Osteocyte (in vitro differentiated cells): Measurements from ENCODE around the gene POU3F1. TPM values are rescaled to one million over a fixed set of nuclear protein-coding genes. Genes with fewer than 3 reads are reported as not detected.

Source experiments
- DNase-seq: peaks from one replicate; pipeline ENCODE4 v3.0.0; 2021; ENCODE audit warnings: mixed read lengths; ENCODE audit not compliant: unreplicated experiment; ENCODE audit errors: extremely low spot score
- H3K27ac Mint-ChIP-seq: one replicate; pipeline ENCODE4 v1.8.0; 2021; ENCODE audit warnings: mild to moderate bottlenecking, mixed read lengths; ENCODE audit not compliant: unreplicated experiment
- H3K27me3 Mint-ChIP-seq: one replicate; pipeline ENCODE4 v1.8.0; 2021; ENCODE audit warnings: mixed read lengths; ENCODE audit not compliant: unreplicated experiment
- H3K36me3 Mint-ChIP-seq: one replicate; pipeline ENCODE4 v1.8.0; 2021; ENCODE audit warnings: mixed read lengths; ENCODE audit not compliant: unreplicated experiment
- H3K4me1 Mint-ChIP-seq: one replicate; pipeline ENCODE4 v1.8.0; 2021; ENCODE audit warnings: mixed read lengths; ENCODE audit not compliant: unreplicated experiment
- H3K4me3 Mint-ChIP-seq: one replicate; pipeline ENCODE4 v1.8.0; 2021; ENCODE audit warnings: mild to moderate bottlenecking, moderate library complexity, mixed read lengths; ENCODE audit not compliant: unreplicated experiment
- H3K9me3 Mint-ChIP-seq: one replicate; pipeline ENCODE4 v1.8.0; 2021; ENCODE audit warnings: mixed read lengths; ENCODE audit not compliant: unreplicated experiment
- total RNA-seq: library from RNA; stranded (reverse); gene quantifications from 2 replicates; pipeline ENCODE4 v1.2.1, GENCODE V29; 2021
- TF ChIP-seq, protein P1 (sequence below): fragments of 200-600 bp; sonication (generic); IDR thresholded peaks from 2 replicates; pipeline ENCODE4 v1.5.0; 2021; ENCODE audit warnings: antibody characterized with exemption, mild to moderate bottlenecking, moderate library complexity

The POU3F1 gene
- total RNA-seq, 1 donor from 2014 or later, result 1.8 TPM

DNA sequence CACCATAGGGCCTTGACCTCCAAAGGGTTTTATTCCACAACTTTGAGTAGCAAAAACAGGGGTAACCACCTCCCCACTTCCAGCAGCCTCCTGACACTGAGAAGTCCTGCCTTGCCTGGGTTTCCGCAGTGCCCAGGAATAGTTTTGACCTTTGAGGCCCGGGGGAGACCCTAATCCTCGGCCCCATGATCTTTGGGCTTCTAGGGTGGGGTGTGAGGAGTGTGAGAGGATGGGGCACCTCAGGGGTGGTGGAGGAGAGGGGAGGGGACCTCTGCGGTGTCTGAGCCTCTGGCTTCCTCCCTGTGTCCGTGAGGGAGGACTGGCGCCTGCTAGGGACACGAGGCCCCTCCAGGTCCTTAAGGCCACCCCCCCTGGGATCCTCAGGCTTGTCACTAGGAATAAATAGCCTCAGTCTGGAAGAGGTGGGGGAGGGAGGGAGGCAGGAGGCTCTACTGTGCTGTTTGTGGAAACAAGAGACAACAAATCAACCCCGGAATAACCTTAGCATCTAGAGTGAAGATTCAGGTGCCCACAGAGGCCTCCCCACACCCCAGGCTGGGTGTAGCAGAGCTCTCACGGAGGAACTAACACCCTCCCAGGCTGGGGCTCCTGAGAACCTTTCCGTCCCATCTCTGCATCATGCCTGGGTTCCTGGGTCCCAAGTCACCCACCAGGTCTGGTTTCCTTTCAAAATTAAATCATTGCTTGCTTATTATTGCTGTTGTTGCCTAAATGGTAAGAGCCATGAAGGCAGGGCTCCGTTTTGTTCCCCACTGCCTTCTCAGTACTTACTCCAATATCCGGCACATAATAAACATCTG, 40.4 kb downstream of the POU3F1 start:
- H3K4me1 Mint-ChIP-seq, result peaks cover 48% of the 10 kb centered on the region
- TF ChIP-seq, protein P1, sequence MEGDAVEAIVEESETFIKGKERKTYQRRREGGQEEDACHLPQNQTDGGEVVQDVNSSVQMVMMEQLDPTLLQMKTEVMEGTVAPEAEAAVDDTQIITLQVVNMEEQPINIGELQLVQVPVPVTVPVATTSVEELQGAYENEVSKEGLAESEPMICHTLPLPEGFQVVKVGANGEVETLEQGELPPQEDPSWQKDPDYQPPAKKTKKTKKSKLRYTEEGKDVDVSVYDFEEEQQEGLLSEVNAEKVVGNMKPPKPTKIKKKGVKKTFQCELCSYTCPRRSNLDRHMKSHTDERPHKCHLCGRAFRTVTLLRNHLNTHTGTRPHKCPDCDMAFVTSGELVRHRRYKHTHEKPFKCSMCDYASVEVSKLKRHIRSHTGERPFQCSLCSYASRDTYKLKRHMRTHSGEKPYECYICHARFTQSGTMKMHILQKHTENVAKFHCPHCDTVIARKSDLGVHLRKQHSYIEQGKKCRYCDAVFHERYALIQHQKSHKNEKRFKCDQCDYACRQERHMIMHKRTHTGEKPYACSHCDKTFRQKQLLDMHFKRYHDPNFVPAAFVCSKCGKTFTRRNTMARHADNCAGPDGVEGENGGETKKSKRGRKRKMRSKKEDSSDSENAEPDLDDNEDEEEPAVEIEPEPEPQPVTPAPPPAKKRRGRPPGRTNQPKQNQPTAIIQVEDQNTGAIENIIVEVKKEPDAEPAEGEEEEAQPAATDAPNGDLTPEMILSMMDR, result no peak
- H3K9me3 Mint-ChIP-seq, result no peaks in the 10 kb centered on the region
- peak overlapping the region; percentile 38 for H3K27ac Mint-ChIP-seq
- no peak for DNase-seq
- no peaks in the 10 kb centered on the region for H3K36me3 Mint-ChIP-seq
- H3K27me3 Mint-ChIP-seq, result no peaks in the 10 kb centered on the region
- peak overlapping the region; percentile 60 for H3K4me3 Mint-ChIP-seq

DNA sequence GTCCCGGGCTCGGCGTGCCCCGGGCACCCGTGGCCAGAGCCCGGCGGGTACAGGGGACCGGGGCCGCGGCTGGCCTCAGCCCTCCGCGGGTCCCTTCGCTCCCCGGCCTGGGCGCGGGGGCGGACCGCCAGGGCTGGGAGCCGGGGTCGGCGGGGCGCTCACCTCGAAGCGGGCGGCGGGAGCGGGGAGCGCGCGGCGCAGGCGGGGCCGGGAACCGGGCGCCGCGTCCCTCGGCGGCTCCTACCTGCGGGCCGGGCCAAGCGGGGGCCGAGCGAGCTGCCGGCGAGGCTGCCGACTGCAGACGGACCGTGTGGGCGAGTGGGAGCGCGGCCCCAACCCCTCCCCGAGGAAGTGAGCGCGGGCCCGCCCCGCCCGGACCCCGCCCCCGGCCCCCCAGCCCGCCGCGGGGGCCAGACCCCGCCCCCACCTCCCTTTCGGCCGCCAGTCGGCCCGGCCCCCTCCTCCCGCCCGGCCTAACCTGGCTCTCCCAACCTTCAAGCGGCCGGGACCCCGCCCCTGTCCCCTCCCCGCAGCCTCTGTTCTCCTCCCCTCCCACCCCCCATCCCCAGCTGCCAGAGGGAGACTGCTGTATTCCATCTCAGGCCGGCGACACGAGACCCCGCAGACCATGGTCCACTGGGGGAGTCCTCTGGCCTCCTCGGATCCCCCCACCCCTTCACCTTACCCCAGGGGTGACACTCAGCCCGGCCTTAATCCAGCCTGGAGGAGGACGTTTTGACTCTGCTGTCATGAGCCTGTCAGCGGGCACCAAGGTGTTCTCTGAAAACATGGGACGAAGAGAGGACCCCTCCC, 41.2 kb downstream of the POU3F1 start, which contains the start of gene FHL3:
TSS of gene FHL3 (minus strand) at position 320 of the 813 bp plus-strand sequence. CDS start 6,102 bp downstream, outside the sequence.
- TF ChIP-seq, protein P1, result no peak
- Mint-ChIP-seq H3K9me3 (no peaks in the 10 kb centered on the region), H3K4me1 (peaks cover 55% of the 10 kb centered on the region), H3K4me3 (peak within 1 kb of the TSS; percentile 85), H3K36me3 (no peaks in the 10 kb centered on the region), H3K27ac (peak within 1 kb of the TSS; percentile 82), H3K27me3 (no peaks in the 10 kb centered on the region)
- DNase-seq, result no peak

DNA sequence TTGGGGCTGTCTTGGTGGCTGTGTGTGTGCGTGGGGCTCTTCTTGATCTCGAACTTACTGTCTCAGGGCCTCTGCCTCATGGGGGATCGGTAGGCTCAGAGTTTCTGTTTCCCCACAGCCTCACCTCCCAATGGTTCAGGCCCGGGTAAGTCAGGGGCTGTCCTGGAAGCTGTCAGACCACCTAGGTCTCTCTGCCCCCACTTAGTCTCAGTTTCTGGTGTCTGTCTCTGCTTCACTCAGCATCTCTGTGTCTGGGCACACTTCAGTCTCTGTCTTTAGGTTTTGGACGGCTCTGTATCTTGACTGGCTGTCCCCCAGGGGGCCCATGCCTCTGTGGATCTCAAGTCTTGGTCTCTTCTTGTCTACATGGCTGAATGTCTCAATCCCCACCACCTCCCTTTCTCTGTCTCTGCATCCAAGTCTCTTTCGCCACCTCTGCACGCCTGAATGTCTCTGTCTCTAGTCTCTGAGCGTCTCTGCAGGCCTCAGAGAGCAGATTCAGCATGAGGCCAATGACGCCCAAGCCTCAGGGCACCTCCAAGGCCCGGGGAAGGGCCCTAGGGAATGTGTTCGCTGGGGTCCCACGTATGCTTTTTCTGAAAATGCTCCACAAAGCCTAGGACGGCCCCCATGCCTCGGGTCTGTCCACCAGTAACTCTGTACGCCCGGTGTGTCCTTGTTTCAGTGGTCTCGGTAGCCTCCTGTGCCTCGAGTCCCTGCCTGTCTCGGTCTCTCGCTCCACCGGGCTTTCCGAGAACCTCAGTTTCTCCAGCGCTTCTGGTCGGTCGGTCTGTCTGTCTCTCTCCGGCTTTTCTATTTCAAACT, 42.1 kb downstream of the POU3F1 start:
- DNase-seq, result no peak
- no peaks in the 10 kb centered on the region for H3K36me3 Mint-ChIP-seq
- no peaks in the 10 kb centered on the region for H3K9me3 Mint-ChIP-seq
- TF ChIP-seq, protein P1, result no peak
- no peaks in the 10 kb centered on the region for H3K27me3 Mint-ChIP-seq
- peak overlapping the region; percentile 85 for H3K4me3 Mint-ChIP-seq
- H3K27ac Mint-ChIP-seq, result peak overlapping the region; percentile 82
- peaks cover 56% of the 10 kb centered on the region for H3K4me1 Mint-ChIP-seq

DNA sequence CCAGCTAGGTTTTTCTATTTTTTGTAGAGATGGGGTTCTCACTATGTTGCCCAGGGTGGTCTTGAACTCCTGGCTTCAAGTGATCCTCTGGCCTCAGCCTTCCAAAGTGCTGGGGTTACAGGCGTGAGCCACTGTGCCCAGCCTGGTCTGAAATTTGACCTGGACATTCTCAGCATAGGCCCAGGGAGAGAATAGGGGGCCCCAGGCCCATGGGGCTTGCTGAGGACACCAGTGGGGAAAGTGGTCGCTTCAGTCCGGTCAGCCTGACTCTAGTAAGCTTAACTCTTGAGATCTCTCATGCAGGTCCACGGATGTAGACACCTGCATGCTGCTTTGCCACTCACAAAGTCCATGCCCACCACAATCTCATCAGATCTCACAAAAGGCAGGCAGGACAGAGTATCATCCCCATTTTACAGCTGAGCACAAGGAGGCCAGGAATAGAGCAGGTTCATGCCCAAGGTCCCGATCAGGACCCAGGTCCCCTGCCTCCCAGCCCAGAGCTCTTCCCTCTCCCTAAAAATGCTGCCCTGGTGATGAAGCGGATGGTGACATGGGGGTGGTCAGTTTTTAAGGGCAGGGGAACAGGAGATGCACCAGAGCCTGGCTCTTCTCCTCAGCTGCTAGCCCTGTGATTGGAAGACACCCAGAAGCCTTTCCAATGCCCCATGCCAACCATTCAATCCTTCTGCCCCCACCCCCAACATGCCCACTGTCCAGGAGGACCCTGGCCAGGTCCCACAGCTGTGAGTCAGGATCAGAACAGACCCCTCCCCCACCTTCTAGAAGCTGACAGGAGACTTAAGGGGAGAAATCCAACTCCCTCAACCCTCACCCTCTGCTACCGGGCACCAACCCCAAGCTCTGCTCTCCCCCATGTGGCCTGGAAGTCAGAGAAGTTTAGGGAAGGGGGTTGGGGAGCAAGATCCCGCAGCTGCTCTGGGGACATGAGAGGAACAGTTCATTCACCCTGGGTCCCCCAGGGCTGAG, 43.0 kb downstream of the POU3F1 start:
- peaks cover 2% of the 10 kb centered on the region for H3K36me3 Mint-ChIP-seq
- no peaks in the 10 kb centered on the region for H3K9me3 Mint-ChIP-seq
- peaks cover 56% of the 10 kb centered on the region for H3K4me1 Mint-ChIP-seq
- peak overlapping the region; percentile 85 for H3K4me3 Mint-ChIP-seq
- TF ChIP-seq, protein P1, result no peak
- peak overlapping the region; percentile 82 for H3K27ac Mint-ChIP-seq
- no peaks in the 10 kb centered on the region for H3K27me3 Mint-ChIP-seq
- no peak for DNase-seq
